ENCODE measurements around the gene MRPL39.

Gene MRPL39

GRCh38 chr21:25568246-25568645 is 39.0 kb downstream of the MRPL39 start:
- no peak for DNase-seq (ENCODE audit: low spot score)

GRCh38 chr21:25567472-25567871 is 39.8 kb downstream of the MRPL39 start:
- DNase-seq (ENCODE audit: low spot score): no peak

- DNase-seq (ENCODE audit: low spot score): no peak
Observed at GRCh38 chr21:25566645-25567044, 40.6 kb downstream of the MRPL39 start.

GRCh38 chr21:25565272-25566211 is 41.7 kb downstream of the MRPL39 start:
- DNase-seq (ENCODE audit: low spot score): no peak

GRCh38 chr21:25564349-25564948 is 42.8 kb downstream of the MRPL39 start:
- DNase-seq (ENCODE audit: low spot score): no peak

- DNase-seq (ENCODE audit: low spot score): no peak
Observed at GRCh38 chr21:25563361-25564116, 43.7 kb downstream of the MRPL39 start.

- no peak for DNase-seq (ENCODE audit: low spot score)
Observed at GRCh38 chr21:25562660-25563059, 44.6 kb downstream of the MRPL39 start.

GRCh38 chr21:25561668-25562641 is 45.3 kb downstream of the MRPL39 start:
- DNase-seq (ENCODE audit: low spot score): no peak

- DNase-seq (ENCODE audit: low spot score): no peak
Observed at GRCh38 chr21:25560891-25561290, 46.4 kb downstream of the MRPL39 start.

GRCh38 chr21:25560271-25560685 is 47.0 kb downstream of the MRPL39 start:
- no peak for DNase-seq (ENCODE audit: low spot score)

GRCh38 chr21:25559746-25560145 is 47.5 kb downstream of the MRPL39 start:
- DNase-seq (ENCODE audit: low spot score): no peak

GRCh38 chr21:25558123-25558522 is 49.2 kb downstream of the MRPL39 start:
- DNase-seq (ENCODE audit: low spot score): no peak

GRCh38 chr21:25557180-25557579 is 50.1 kb downstream of the MRPL39 start:
- no peak for DNase-seq (ENCODE audit: low spot score)

GRCh38 chr21:25556091-25556490 is 51.2 kb downstream of the MRPL39 start:
- DNase-seq (ENCODE audit: low spot score): no peak

- no peak for DNase-seq (ENCODE audit: low spot score)
Observed at GRCh38 chr21:25555492-25555891, 51.8 kb downstream of the MRPL39 start.

- no peak for DNase-seq (ENCODE audit: low spot score)
Observed at GRCh38 chr21:25552856-25553255, 54.4 kb downstream of the MRPL39 start.

- no peak for DNase-seq (ENCODE audit: low spot score)
Observed at GRCh38 chr21:25551569-25551968, 55.7 kb downstream of the MRPL39 start.

GRCh38 chr21:25550352-25551120 is 56.7 kb downstream of the MRPL39 start:
- no peak for DNase-seq (ENCODE audit: low spot score)

GRCh38 chr21:25541042-25541441 is 66.2 kb downstream of the MRPL39 start:
- DNase-seq (ENCODE audit: low spot score): no peak

GRCh38 chr21:25539606-25540005 is 67.7 kb downstream of the MRPL39 start:
- DNase-seq (ENCODE audit: low spot score): no peak

- DNase-seq (ENCODE audit: low spot score): no peak
Observed at GRCh38 chr21:25537174-25537573, 70.1 kb downstream of the MRPL39 start.

Data from hematopoietic multipotent progenitor cell treated with erythropoietin and hydrocortisone succinate and interleukin-3 and kit ligand, for 17 days (in vitro differentiated cells).